ENCODE measurements around the gene TPPP3. TPM values are rescaled to one million over a fixed set of nuclear protein-coding genes. Genes with fewer than 3 reads are reported as not detected.

Gene TPPP3
- total and polyA plus RNA-seq, 4 donors = 164 to 371 (median 185) TPM

- ATAC-seq (ENCODE audit: insufficient read depth, low FRiP score) = no peak
- H3K4me1 ChIP-seq (ENCODE audit: control insufficient read depth in 5 of 5, insufficient read depth in 5 of 5, low read length in 5 of 5) = peaks cover 0 to 6% (median 0%) of the 10 kb centered on the region in 5 donors
- H3K4me3 ChIP-seq = no peak overlapping the region
- H3K9ac ChIP-seq (ENCODE audit: insufficient read depth in 1 of 2, low read length in 2 of 2) = no peak overlapping the region
- 62 to 80% methylated on average over 3 of the region's 3 CpGs for WGBS, 2 donors
- H3K27me3 ChIP-seq (ENCODE audit: control insufficient read depth in 3 of 3, insufficient read depth in 3 of 3, low read length in 2 of 3) = no peaks in the 10 kb centered on the region
- TF ChIP-seq, protein P1, sequence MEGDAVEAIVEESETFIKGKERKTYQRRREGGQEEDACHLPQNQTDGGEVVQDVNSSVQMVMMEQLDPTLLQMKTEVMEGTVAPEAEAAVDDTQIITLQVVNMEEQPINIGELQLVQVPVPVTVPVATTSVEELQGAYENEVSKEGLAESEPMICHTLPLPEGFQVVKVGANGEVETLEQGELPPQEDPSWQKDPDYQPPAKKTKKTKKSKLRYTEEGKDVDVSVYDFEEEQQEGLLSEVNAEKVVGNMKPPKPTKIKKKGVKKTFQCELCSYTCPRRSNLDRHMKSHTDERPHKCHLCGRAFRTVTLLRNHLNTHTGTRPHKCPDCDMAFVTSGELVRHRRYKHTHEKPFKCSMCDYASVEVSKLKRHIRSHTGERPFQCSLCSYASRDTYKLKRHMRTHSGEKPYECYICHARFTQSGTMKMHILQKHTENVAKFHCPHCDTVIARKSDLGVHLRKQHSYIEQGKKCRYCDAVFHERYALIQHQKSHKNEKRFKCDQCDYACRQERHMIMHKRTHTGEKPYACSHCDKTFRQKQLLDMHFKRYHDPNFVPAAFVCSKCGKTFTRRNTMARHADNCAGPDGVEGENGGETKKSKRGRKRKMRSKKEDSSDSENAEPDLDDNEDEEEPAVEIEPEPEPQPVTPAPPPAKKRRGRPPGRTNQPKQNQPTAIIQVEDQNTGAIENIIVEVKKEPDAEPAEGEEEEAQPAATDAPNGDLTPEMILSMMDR (IDR thresholded peaks at IDR 0.05; ENCODE audit: control extremely low read depth, extremely low read depth) = no peak
- no peaks in the 10 kb centered on the region for H3K36me3 ChIP-seq (ENCODE audit: control insufficient read depth in 4 of 4, insufficient read depth in 4 of 4, low read length in 4 of 4)
- no peaks in the 10 kb centered on the region for H3K9me3 ChIP-seq (ENCODE audit: control insufficient read depth in 4 of 4, insufficient read depth in 3 of 4, low read length in 3 of 4)
- no peak overlapping the region for H3K27ac ChIP-seq (ENCODE audit: low read depth in 1 of 2, low read length in 1 of 2)
- DNase-seq = no peak
These were observed 47.0 kb downstream of the TPPP3 start for GRCh38 chr16:67346341-67346740.

DNA sequence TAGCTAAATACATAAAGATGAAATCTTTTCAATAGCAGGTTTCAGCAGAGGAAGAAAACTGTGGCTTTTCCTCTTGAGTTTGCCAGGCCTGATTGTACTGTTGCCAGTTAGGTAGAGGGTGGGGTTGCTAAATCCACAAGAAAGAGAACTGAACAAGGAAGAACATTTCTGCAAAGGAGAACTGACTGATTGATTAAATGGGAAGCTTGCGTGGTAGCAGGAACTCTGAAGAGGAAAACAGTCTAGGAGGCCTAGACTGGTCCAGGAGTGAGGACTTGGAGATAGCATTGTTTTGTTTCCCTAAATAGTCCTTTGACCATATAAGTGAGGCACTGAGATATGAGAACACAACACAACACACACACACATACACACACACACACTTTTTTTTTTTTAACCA lies 47.9 kb downstream of the TPPP3 start:
- Histone ChIP-seq H3K4me3 (no peak overlapping the region), H3K27ac (ENCODE audit: low read depth in 1 of 2, low read length in 1 of 2) (peak overlapping the region in 1 of 2 donors; percentile 26), H3K36me3 (ENCODE audit: control insufficient read depth in 4 of 4, insufficient read depth in 4 of 4, low read length in 4 of 4) (no peaks in the 10 kb centered on the region), H3K27me3 (ENCODE audit: control insufficient read depth in 3 of 3, insufficient read depth in 3 of 3, low read length in 2 of 3) (no peaks in the 10 kb centered on the region), H3K9ac (ENCODE audit: insufficient read depth in 1 of 2, low read length in 2 of 2) (peak overlapping the region in 1 of 2 donors; percentile 3), H3K9me3 (ENCODE audit: control insufficient read depth in 4 of 4, insufficient read depth in 3 of 4, low read length in 3 of 4) (no peaks in the 10 kb centered on the region), H3K4me1 (ENCODE audit: control insufficient read depth in 5 of 5, insufficient read depth in 5 of 5, low read length in 5 of 5) (peaks cover 0 to 6% (median 0%) of the 10 kb centered on the region in 5 donors)
- DNase-seq = no peak
- TF ChIP-seq, protein P1 (IDR thresholded peaks at IDR 0.05; ENCODE audit: control extremely low read depth, extremely low read depth) = no peak
- 17 to 35% methylated on average over 1 of the region's 1 CpG for WGBS, 2 donors
- ATAC-seq (ENCODE audit: insufficient read depth, low FRiP score) = no peak

GRCh38 chr16:67342616-67343015 lies 50.7 kb downstream of the TPPP3 start:
- ATAC-seq (ENCODE audit: insufficient read depth, low FRiP score) (no peak), DNase-seq (no peak)
- TF ChIP-seq, protein P1 (IDR thresholded peaks at IDR 0.05; ENCODE audit: control extremely low read depth, extremely low read depth) = no peak
- Histone ChIP-seq H3K9me3 (ENCODE audit: control insufficient read depth in 4 of 4, insufficient read depth in 3 of 4, low read length in 3 of 4) (no peaks in the 10 kb centered on the region), H3K9ac (ENCODE audit: insufficient read depth in 1 of 2, low read length in 2 of 2) (no peak overlapping the region), H3K27me3 (ENCODE audit: control insufficient read depth in 3 of 3, insufficient read depth in 3 of 3, low read length in 2 of 3) (no peaks in the 10 kb centered on the region), H3K4me1 (ENCODE audit: control insufficient read depth in 5 of 5, insufficient read depth in 5 of 5, low read length in 5 of 5) (peaks cover 0 to 6% (median 0%) of the 10 kb centered on the region in 5 donors), H3K36me3 (ENCODE audit: control insufficient read depth in 4 of 4, insufficient read depth in 4 of 4, low read length in 4 of 4) (no peaks in the 10 kb centered on the region), H3K4me3 (no peak overlapping the region), H3K27ac (ENCODE audit: low read depth in 1 of 2, low read length in 1 of 2) (no peak overlapping the region)
- WGBS, 2 donors = 97 to 98% methylated on average over 4 of the region's 4 CpGs

GRCh38 chr16:67341250-67341649 lies 52.0 kb downstream of the TPPP3 start:
- ATAC-seq (ENCODE audit: insufficient read depth, low FRiP score) (no peak), DNase-seq (no peak)
- peaks cover 0 to 6% (median 0%) of the 10 kb centered on the region in 5 donors for H3K4me1 ChIP-seq (ENCODE audit: control insufficient read depth in 5 of 5, insufficient read depth in 5 of 5, low read length in 5 of 5)
- no peak overlapping the region for H3K27ac ChIP-seq (ENCODE audit: low read depth in 1 of 2, low read length in 1 of 2)
- TF ChIP-seq, protein P1 (IDR thresholded peaks at IDR 0.05; ENCODE audit: control extremely low read depth, extremely low read depth) = no peak
- no peaks in the 10 kb centered on the region for H3K36me3 ChIP-seq (ENCODE audit: control insufficient read depth in 4 of 4, insufficient read depth in 4 of 4, low read length in 4 of 4)
- H3K27me3 ChIP-seq (ENCODE audit: control insufficient read depth in 3 of 3, insufficient read depth in 3 of 3, low read length in 2 of 3) = no peaks in the 10 kb centered on the region
- no peak overlapping the region for H3K4me3 ChIP-seq
- H3K9ac ChIP-seq (ENCODE audit: insufficient read depth in 1 of 2, low read length in 2 of 2) = no peak overlapping the region
- 94 to 97% methylated on average over 3 of the region's 3 CpGs for WGBS, 2 donors
- H3K9me3 ChIP-seq (ENCODE audit: control insufficient read depth in 4 of 4, insufficient read depth in 3 of 4, low read length in 3 of 4) = no peaks in the 10 kb centered on the region

Data from lung (tissue), 12 donors.